ENCODE measurements around the gene ARSA.
A peak's percentile ranks its signal among the peaks of the same experiment; 100 is the strongest.
"Not testable (repeated sequence)": the region's sequence is repeated elsewhere in the genome, so short reads cannot be mapped to it uniquely, and the experiment has no call there.

ARSA gene

GRCh38 chr22:50630376-50630775 lies 2.4 kb upstream of the ARSA start:
- Mint-ChIP-seq H3K36me3 (no peaks in the 10 kb centered on the region), H3K4me3 (no peak overlapping the region), H3K4me1 (peaks cover 24% of the 10 kb centered on the region), H3K9me3 (no peaks in the 10 kb centered on the region), H3K27ac (no peak overlapping the region), H3K27me3 (no peaks in the 10 kb centered on the region)

GRCh38 chr22:50628543-50629134 lies 687 bp upstream of the ARSA start:
- H3K4me1 Mint-ChIP-seq = peaks cover 24% of the 10 kb centered on the region
- H3K27ac Mint-ChIP-seq = peak overlapping the region; percentile 85
- no peaks in the 10 kb centered on the region for H3K9me3 Mint-ChIP-seq
- H3K4me3 Mint-ChIP-seq = peak overlapping the region; percentile 92
- no peaks in the 10 kb centered on the region for H3K27me3 Mint-ChIP-seq
- H3K36me3 Mint-ChIP-seq = no peaks in the 10 kb centered on the region

GRCh38 chr22:50626850-50627641 lies 906 bp downstream of the ARSA start:
- Mint-ChIP-seq H3K27ac (peak overlapping the region; percentile 68), H3K36me3 (no peaks in the 10 kb centered on the region), H3K4me1 (peaks cover 35% of the 10 kb centered on the region), H3K27me3 (no peaks in the 10 kb centered on the region), H3K9me3 (no peaks in the 10 kb centered on the region), H3K4me3 (peak overlapping the region; percentile 81)

GRCh38 chr22:50626314-50626849 lies 1.6 kb downstream of the ARSA start:
- Mint-ChIP-seq H3K36me3 (no peaks in the 10 kb centered on the region), H3K27ac (peak overlapping the region; percentile 17), H3K4me3 (peak overlapping the region; percentile 74), H3K9me3 (no peaks in the 10 kb centered on the region), H3K27me3 (no peaks in the 10 kb centered on the region), H3K4me1 (peaks cover 42% of the 10 kb centered on the region)

GRCh38 chr22:50625568-50626313 lies 2.2 kb downstream of the ARSA start:
- Mint-ChIP-seq H3K4me1 (peaks cover 48% of the 10 kb centered on the region), H3K27ac (no peak overlapping the region)

GRCh38 chr22:50625131-50625567 lies 2.8 kb downstream of the ARSA start:
- Mint-ChIP-seq H3K27ac (no peak overlapping the region), H3K4me1 (peaks cover 49% of the 10 kb centered on the region), H3K9me3 (no peaks in the 10 kb centered on the region), H3K36me3 (no peaks in the 10 kb centered on the region), H3K4me3 (no peak overlapping the region), H3K27me3 (no peaks in the 10 kb centered on the region)

More at GRCh38 chr22:50625568-50626313, 2.2 kb downstream of the ARSA start:
- H3K27me3 Mint-ChIP-seq = no peaks in the 10 kb centered on the region
- no peak overlapping the region for H3K4me3 Mint-ChIP-seq
- H3K9me3 Mint-ChIP-seq = no peaks in the 10 kb centered on the region
- H3K36me3 Mint-ChIP-seq = no peaks in the 10 kb centered on the region

GRCh38 chr22:50624347-50625130 lies 3.4 kb downstream of the ARSA start:
- no peak overlapping the region for H3K27ac Mint-ChIP-seq
- no peaks in the 10 kb centered on the region for H3K36me3 Mint-ChIP-seq
- no peaks in the 10 kb centered on the region for H3K9me3 Mint-ChIP-seq
- no peak overlapping the region for H3K4me3 Mint-ChIP-seq
- H3K27me3 Mint-ChIP-seq = no peaks in the 10 kb centered on the region
- peaks cover 48% of the 10 kb centered on the region for H3K4me1 Mint-ChIP-seq

GRCh38 chr22:50622723-50623327 lies 5.1 kb downstream of the ARSA start:
- Mint-ChIP-seq H3K27ac (no peak overlapping the region), H3K9me3 (no peaks in the 10 kb centered on the region), H3K4me3 (no peak overlapping the region), H3K27me3 (no peaks in the 10 kb centered on the region), H3K4me1 (peaks cover 37% of the 10 kb centered on the region), H3K36me3 (no peaks in the 10 kb centered on the region)

GRCh38 chr22:50621948-50622722 lies 5.8 kb downstream of the ARSA start:
- H3K27ac Mint-ChIP-seq = peak overlapping the region; percentile 95
- H3K27me3 Mint-ChIP-seq = no peaks in the 10 kb centered on the region
- H3K9me3 Mint-ChIP-seq = no peaks in the 10 kb centered on the region
- H3K4me1 Mint-ChIP-seq = peaks cover 37% of the 10 kb centered on the region
- peak overlapping the region; percentile 92 for H3K4me3 Mint-ChIP-seq
- H3K36me3 Mint-ChIP-seq = no peaks in the 10 kb centered on the region

- H3K27ac Mint-ChIP-seq = peak overlapping the region; percentile 95
- H3K36me3 Mint-ChIP-seq = no peaks in the 10 kb centered on the region
- H3K4me1 Mint-ChIP-seq = peaks cover 34% of the 10 kb centered on the region
- H3K9me3 Mint-ChIP-seq = no peaks in the 10 kb centered on the region
- H3K27me3 Mint-ChIP-seq = no peaks in the 10 kb centered on the region
- H3K4me3 Mint-ChIP-seq = peak overlapping the region; percentile 92
Measured at GRCh38 chr22:50621356-50621880, 6.5 kb downstream of the ARSA start.

GRCh38 chr22:50620593-50621355 lies 7.2 kb downstream of the ARSA start:
- Mint-ChIP-seq H3K9me3 (no peaks in the 10 kb centered on the region), H3K4me3 (peak overlapping the region; percentile 92), H3K4me1 (peaks cover 33% of the 10 kb centered on the region), H3K27me3 (no peaks in the 10 kb centered on the region), H3K27ac (peak overlapping the region; percentile 95), H3K36me3 (no peaks in the 10 kb centered on the region)

GRCh38 chr22:50614296-50614695 lies 13.7 kb downstream of the ARSA start:
- not testable (repeated sequence) for H3K27me3 Mint-ChIP-seq, H3K4me3 Mint-ChIP-seq, H3K36me3 Mint-ChIP-seq, H3K9me3 Mint-ChIP-seq
- peaks cover 13% of the 10 kb centered on the region for H3K4me1 Mint-ChIP-seq
- H3K27ac Mint-ChIP-seq = peak overlapping the region; percentile 23

- no peaks in the 10 kb centered on the region for H3K9me3 Mint-ChIP-seq
- peaks cover 13% of the 10 kb centered on the region for H3K4me1 Mint-ChIP-seq
- no peaks in the 10 kb centered on the region for H3K27me3 Mint-ChIP-seq
- no peaks in the 10 kb centered on the region for H3K36me3 Mint-ChIP-seq
- no peak overlapping the region for H3K27ac Mint-ChIP-seq
- H3K4me3 Mint-ChIP-seq = no peak overlapping the region
Measured at GRCh38 chr22:50613291-50613981, 14.5 kb downstream of the ARSA start.
